GM18526 (cell line): ENCODE measurements around the gene HSPA1B.

ENCODE experiments used
- POLR2A ChIP-seq: IDR thresholded peaks from 3 replicates; pipeline ENCODE4 v1.6.1; 2011; ENCODE audit not compliant: insufficient read length; ENCODE audit errors: extremely low read depth

HSPA1B gene

GRCh38 chr6:31821301-31822035 lies 6.1 kb upstream of the HSPA1B start:
- peak; percentile 72 for TF ChIP-seq POLR2A

- no peak for TF ChIP-seq POLR2A
Observed at GRCh38 chr6:31822036-31822821, 5.3 kb upstream of the HSPA1B start.

GRCh38 chr6:31825553-31825952 lies 2.0 kb upstream of the HSPA1B start:
- no peak for TF ChIP-seq POLR2A

- TF ChIP-seq POLR2A = peak; percentile 44
Observed at GRCh38 chr6:31826793-31827285, 699 bp upstream of the HSPA1B start.

GRCh38 chr6:31829633-31830283 lies 2.2 kb downstream of the HSPA1B start:
- no peak for TF ChIP-seq POLR2A

- no peak for TF ChIP-seq POLR2A
Observed at GRCh38 chr6:31830886-31831335, 3.4 kb downstream of the HSPA1B start.

- no peak for TF ChIP-seq POLR2A
Observed at GRCh38 chr6:31831350-31832215, 4.0 kb downstream of the HSPA1B start.

- TF ChIP-seq POLR2A = peak; percentile 99
Observed at GRCh38 chr6:31834367-31835250, 7.1 kb downstream of the HSPA1B start.

GRCh38 chr6:31836047-31836473 lies 8.5 kb downstream of the HSPA1B start:
- TF ChIP-seq POLR2A = peak; percentile 5

- TF ChIP-seq POLR2A = no peak
Observed at GRCh38 chr6:31836474-31837368, 9.2 kb downstream of the HSPA1B start.

- TF ChIP-seq POLR2A = no peak
Observed at GRCh38 chr6:31837369-31838113, 10.0 kb downstream of the HSPA1B start.

- TF ChIP-seq POLR2A = no peak
Observed at GRCh38 chr6:31838968-31839367, 11.4 kb downstream of the HSPA1B start.
